GM12874 (cell line): ENCODE measurements around the gene NINJ2.
A peak's percentile ranks its signal among the peaks of the same experiment; 100 is the strongest.

Experiments used
- CTCF ChIP-seq: IDR thresholded peaks from 2 replicates; pipeline ENCODE4 v1.5.1; 2011; ENCODE audit warnings: low read depth, mild to moderate bottlenecking, control low read depth, low read length, moderate library complexity; ENCODE audit not compliant: insufficient read depth

The NINJ2 gene

GRCh38 chr12:592024-592505, 71.2 kb downstream of the NINJ2 start:
- TF ChIP-seq CTCF: no peak

GRCh38 chr12:591167-592023, 71.8 kb downstream of the NINJ2 start:
- TF ChIP-seq CTCF: peak; percentile 32; the same call in 1 of the 2 replicates

- no peak for TF ChIP-seq CTCF
Measured at GRCh38 chr12:590206-590750, 73.0 kb downstream of the NINJ2 start.

GRCh38 chr12:588646-589045, 74.6 kb downstream of the NINJ2 start:
- TF ChIP-seq CTCF: no peak

- TF ChIP-seq CTCF: no peak
Measured at GRCh38 chr12:588024-588322, 75.3 kb downstream of the NINJ2 start.

- TF ChIP-seq CTCF: no peak
Measured at GRCh38 chr12:587132-588023, 75.9 kb downstream of the NINJ2 start.

- no peak for TF ChIP-seq CTCF
Measured at GRCh38 chr12:586318-587071, 76.8 kb downstream of the NINJ2 start.
